A549 treated with Hydrocortisone at 1 μM for 4 hours (cell line): ENCODE data around the gene MYOZ1. TPM values are rescaled to one million over a fixed set of nuclear protein-coding genes. Genes with fewer than 3 reads are reported as not detected.

ENCODE experiments used
- total RNA-seq: library from RNA; stranded (reverse); fragments of 200-300 nt; extraction: Qiagen RNA extraction; gene quantifications from 5 replicates; pipeline ENCODE4 v1.2.3, GENCODE V29; 2022

The MYOZ1 gene
- not detected in 5 replicates for total RNA-seq

DNA sequence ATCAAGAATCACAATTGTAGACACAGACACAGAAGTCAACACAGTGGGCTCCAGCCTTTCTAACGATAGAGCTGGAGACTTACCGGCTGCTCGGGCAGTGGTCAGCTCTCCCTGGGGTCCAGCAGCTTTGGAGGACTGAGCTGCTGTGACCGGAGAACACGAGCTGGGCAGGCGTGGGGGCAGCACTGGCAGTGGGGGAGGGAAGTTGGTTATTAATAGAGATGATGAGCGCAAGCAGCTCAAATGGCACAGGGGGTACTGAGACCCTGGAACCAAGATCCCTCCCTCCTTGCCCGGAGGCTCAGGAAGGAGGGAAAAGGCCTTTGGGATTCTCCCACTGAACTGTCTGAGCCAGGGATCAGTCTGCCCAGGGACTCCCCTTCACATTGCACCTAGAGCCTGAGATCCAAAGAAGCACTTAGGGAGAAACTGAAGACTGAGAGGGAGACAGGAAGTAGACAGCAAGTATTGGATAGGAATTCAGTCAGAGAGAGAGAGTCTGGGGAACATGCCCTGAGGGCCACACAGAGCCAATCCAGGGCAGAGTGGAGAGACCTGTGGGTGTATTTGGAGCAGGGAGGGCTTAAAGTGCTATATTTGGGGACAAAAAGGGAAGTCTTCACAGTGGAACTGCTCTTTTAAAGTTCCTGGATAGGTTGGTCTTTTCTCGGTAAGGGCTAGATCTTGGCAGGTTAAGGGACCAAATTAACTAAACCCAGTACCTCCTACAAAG, at the start of gene MYOZ1:
TSS of gene MYOZ1 (minus strand) at position 147 of the 733 bp plus-strand sequence. CDS start 1,457 bp downstream, outside the sequence.

DNA sequence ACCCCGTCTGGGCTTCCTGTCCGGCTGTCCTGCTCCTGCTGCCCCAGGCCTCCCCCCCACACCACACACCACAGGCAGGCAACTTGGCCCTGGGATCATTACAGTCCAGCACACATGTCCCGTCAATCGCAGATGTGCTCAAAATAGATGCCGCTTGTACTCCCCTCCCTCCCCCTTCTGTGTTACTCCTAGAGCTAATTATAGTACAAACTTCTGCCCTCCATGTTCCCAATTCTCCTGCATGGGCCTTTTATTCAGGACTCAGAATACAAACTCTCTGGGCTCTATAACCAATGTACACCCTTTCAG, 14.7 kb upstream of the MYOZ1 start, which contains the start of gene SYNPO2L:
TSS of gene SYNPO2L (minus strand) at position 40 of the 309 bp plus-strand sequence. CDS start 107 bp downstream, outside the sequence.

DNA sequence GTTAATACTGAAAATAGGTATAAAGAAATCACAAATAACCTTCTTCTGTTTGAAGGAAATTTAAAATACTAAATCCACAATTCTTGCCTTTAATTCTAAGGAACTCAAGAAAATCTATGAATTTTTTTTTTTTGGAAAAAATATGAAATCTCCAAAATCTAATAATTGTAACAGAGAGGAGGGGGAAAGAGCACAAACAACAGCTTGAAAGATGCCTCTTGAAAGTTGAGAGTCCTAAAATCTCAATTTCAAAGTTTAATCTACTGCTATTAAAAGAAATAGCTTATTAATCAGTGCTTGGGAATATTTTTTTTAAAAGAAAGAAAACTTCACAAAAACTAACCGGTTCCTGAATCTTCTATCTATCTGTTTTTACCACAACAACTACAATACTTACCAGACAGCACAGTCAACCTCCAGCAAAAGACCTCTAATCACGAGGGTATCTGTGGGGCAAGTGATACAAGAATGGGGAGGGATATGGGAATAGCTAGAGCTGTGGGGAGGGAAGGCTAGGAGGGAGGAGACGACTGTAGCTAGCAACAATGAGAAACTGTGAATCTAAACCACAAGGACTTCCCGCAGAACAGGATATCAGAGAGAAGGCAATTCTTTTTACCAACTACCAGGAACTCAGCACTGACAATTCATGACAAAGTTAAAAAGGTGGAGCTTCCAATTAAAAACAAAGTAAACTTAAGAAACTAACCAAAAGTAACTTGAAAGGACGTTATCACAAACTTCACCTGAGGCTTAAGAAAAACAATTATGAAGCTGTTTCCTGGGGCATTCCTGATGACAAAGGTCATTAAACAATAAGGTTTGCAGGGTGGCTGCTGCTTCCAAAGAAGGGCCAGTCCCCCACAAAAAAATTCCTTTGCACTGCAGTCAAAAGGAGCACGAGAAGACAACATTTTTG, 50.1 kb downstream of the MYOZ1 start, which contains the start of gene USP54:
TSS of gene USP54 (minus strand) at position 462 of the 919 bp plus-strand sequence. CDS start 15,684 bp downstream, outside the sequence.

Other genes with a start within 250 kb of the MYOZ1 start
- gene ANXA7, start 227.4 kb downstream of the MYOZ1 start, total RNA-seq = 113 to 130 TPM (median 115 TPM) in 5 replicates
- 0.37 to 0.59 TPM (median 0.48 TPM) in 5 replicates for gene MSS51, start 207.9 kb downstream of the MYOZ1 start, total RNA-seq
- gene PPP3CB, start 145.4 kb downstream of the MYOZ1 start, total RNA-seq = 14.4 to 20.8 TPM (median 17.1 TPM) in 5 replicates
- gene USP54, start 50.1 kb downstream of the MYOZ1 start, total RNA-seq = 8.0 to 13.5 TPM (median 11.1 TPM) in 5 replicates
- gene SYNPO2L, start 14.6 kb upstream of the MYOZ1 start, total RNA-seq = 0.03 to 0.30 TPM (median 0.08 TPM) in 3 of 5 replicates, not detected in the others
- 2.0 to 3.8 TPM (median 2.4 TPM) in 5 replicates for gene AGAP5, start 56.6 kb upstream of the MYOZ1 start, total RNA-seq
- gene SEC24C, start 102.9 kb upstream of the MYOZ1 start, total RNA-seq = 55.3 to 62.0 TPM (median 56.7 TPM) in 5 replicates
- gene CHCHD1, start 140.6 kb upstream of the MYOZ1 start, total RNA-seq = 51.7 to 75.1 TPM (median 70.9 TPM) in 5 replicates
- 35.5 to 43.3 TPM (median 40.8 TPM) in 5 replicates for gene ZSWIM8, start 144.1 kb upstream of the MYOZ1 start, total RNA-seq
- 12.9 to 19.0 TPM (median 15.2 TPM) in 5 replicates for gene NDST2, start 170.1 kb upstream of the MYOZ1 start, total RNA-seq
- gene CAMK2G, start 233.1 kb upstream of the MYOZ1 start, total RNA-seq = 17.2 to 20.8 TPM (median 18.0 TPM) in 5 replicates